HG03575 (cell line): ENCODE measurements around the gene METTL4.

Experiments used
- ATAC-seq: cut with Tn5 transposase; IDR thresholded peaks from one replicate; pipeline ENCODE4 v1.9.1; 2021; ENCODE audit not compliant: unreplicated experiment, insufficient number of reproducible peaks, low FRiP score; ENCODE audit errors: extremely low read depth

Gene METTL4

GRCh38 chr18:2494921-2495320 is 76.4 kb downstream of the METTL4 start:
- ATAC-seq = no peak
